SK-N-SH (cell line): ENCODE data around the gene SETD4.

Experiments used
- CTCF ChIP-seq: fragments of 200-600 bp; sonication (generic); IDR thresholded peaks from 2 replicates; pipeline ENCODE4 v1.6.1; 2017; ENCODE audit warnings: antibody characterized with exemption, mild to moderate bottlenecking, moderate library complexity
- EZH2phosphoT487 ChIP-seq: fragments of 200-600 bp; sonication (generic); IDR thresholded peaks from 2 replicates; pipeline ENCODE4 v1.6.1; 2017; ENCODE audit warnings: low read depth, mixed run types, mild to moderate bottlenecking, antibody characterized with exemption, moderate library complexity, borderline replicate concordance
- TCF12 ChIP-seq: IDR thresholded peaks from 2 replicates; pipeline ENCODE4 v1.4.0; 2012

- TF ChIP-seq CTCF (no peak), TCF12 (no peak), EZH2phosphoT487 (no peak)
Observed at GRCh38 chr21:36105327-36105842, 45.1 kb upstream of the SETD4 start.
